Fibroblast of the aortic adventitia (primary cell): ENCODE results near the gene GAREM2. TPM values are rescaled to one million over a fixed set of nuclear protein-coding genes. Genes with fewer than 3 reads are reported as not detected.

Experiments
- DNase-seq: peaks from one replicate; pipeline ENCODE4 v3.0.0-alpha.2; 2010; ENCODE audit warnings: low read depth
- H3K4me3 ChIP-seq: 2 replicates; pipeline ENCODE4 v1.5.1; 2011; ENCODE audit warnings: low read depth, mild to moderate bottlenecking, control low read depth, low read length, moderate library complexity
- CTCF ChIP-seq: IDR thresholded peaks from 2 replicates; pipeline ENCODE4 v1.5.1; 2011; ENCODE audit warnings: mild to moderate bottlenecking, low read length, control low read depth, inconsistent platforms; ENCODE audit not compliant: insufficient read depth
- total RNA-seq: library from RNA; depleted of rRNA; stranded (reverse); fragments of >200 nt; gene quantifications from 2 replicates; pipeline ENCODE4 v1.2.3, GENCODE V29; 2012; ENCODE audit warnings: low replicate concordance

Gene GAREM2
- total RNA-seq, 1 donor: 2.4 TPM

GRCh38 chr2:26174691-26175465 lies 2.0 kb downstream of the GAREM2 start:
- DNase-seq: no peak
- H3K4me3 ChIP-seq: no peak overlapping the region
- TF ChIP-seq CTCF: no peak

- no peak for TF ChIP-seq CTCF
- no peak for DNase-seq
- H3K4me3 ChIP-seq: no peak overlapping the region
Measured at GRCh38 chr2:26175466-26176278, 2.8 kb downstream of the GAREM2 start.

GRCh38 chr2:26176279-26176615 lies 3.4 kb downstream of the GAREM2 start:
- DNase-seq: no peak

GRCh38 chr2:26177122-26177521 lies 4.2 kb downstream of the GAREM2 start:
- no peak for DNase-seq
- no peak overlapping the region for H3K4me3 ChIP-seq
- no peak for TF ChIP-seq CTCF

More at GRCh38 chr2:26176279-26176615, 3.4 kb downstream of the GAREM2 start:
- no peak for TF ChIP-seq CTCF
- no peak overlapping the region for H3K4me3 ChIP-seq

- no peak overlapping the region for H3K4me3 ChIP-seq
- TF ChIP-seq CTCF: no peak
- DNase-seq: no peak
Measured at GRCh38 chr2:26178246-26178645, 5.4 kb downstream of the GAREM2 start.

GRCh38 chr2:26178746-26179436 lies 6.0 kb downstream of the GAREM2 start:
- H3K4me3 ChIP-seq: peak overlapping the region; percentile 62
- no peak for DNase-seq
- TF ChIP-seq CTCF: no peak
